Measurements from ENCODE around the gene ZBTB47.

ZBTB47 gene

GRCh38 chr3:42654331-42655201, 1.1 kb downstream of the ZBTB47 start:
- DNase-seq: no peak

- DNase-seq: no peak
Observed at GRCh38 chr3:42655331-42655888, 1.9 kb downstream of the ZBTB47 start.

- no peak for DNase-seq
Observed at GRCh38 chr3:42655980-42656679, 2.6 kb downstream of the ZBTB47 start.

- DNase-seq: no peak
Observed at GRCh38 chr3:42656680-42657610, 3.4 kb downstream of the ZBTB47 start.

GRCh38 chr3:42657675-42658074, 4.2 kb downstream of the ZBTB47 start:
- no peak for DNase-seq

GRCh38 chr3:42658091-42658770, 4.7 kb downstream of the ZBTB47 start:
- no peak for DNase-seq

GRCh38 chr3:42658771-42659390, 5.4 kb downstream of the ZBTB47 start:
- DNase-seq: no peak

- DNase-seq: no peak
Observed at GRCh38 chr3:42659451-42660130, 6.1 kb downstream of the ZBTB47 start.

GRCh38 chr3:42660131-42660715, 6.7 kb downstream of the ZBTB47 start:
- no peak for DNase-seq

GRCh38 chr3:42660898-42661297, 7.4 kb downstream of the ZBTB47 start:
- DNase-seq: no peak

GRCh38 chr3:42661593-42662022, 8.1 kb downstream of the ZBTB47 start:
- DNase-seq: no peak

GRCh38 chr3:42662037-42662812, 8.7 kb downstream of the ZBTB47 start:
- DNase-seq: no peak

GRCh38 chr3:42662813-42663535, 9.5 kb downstream of the ZBTB47 start:
- no peak for DNase-seq

GRCh38 chr3:42663581-42664437, 10.3 kb downstream of the ZBTB47 start:
- no peak for DNase-seq

- no peak for DNase-seq
Observed at GRCh38 chr3:42664438-42664803, 10.9 kb downstream of the ZBTB47 start.

- DNase-seq: no peak
Observed at GRCh38 chr3:42665050-42665878, 11.8 kb downstream of the ZBTB47 start.

- no peak for DNase-seq
Observed at GRCh38 chr3:42666022-42666421, 12.5 kb downstream of the ZBTB47 start.
